ENCODE results near the gene ADGRG7. TPM values are rescaled to one million over a fixed set of nuclear protein-coding genes. Genes with fewer than 3 reads are reported as not detected.

ADGRG7 gene
- total RNA-seq, 1 donor from 2014 or later: not detected

- ATAC-seq (ENCODE audit: low read depth): no peak
- Mint-ChIP-seq H3K27me3 (peaks cover 50% of the 10 kb centered on the region), H3K9me3 (no peaks in the 10 kb centered on the region), H3K4me1 (no peaks in the 10 kb centered on the region), H3K4me3 (no peak overlapping the region), H3K27ac (no peak overlapping the region), H3K36me3 (ENCODE audit: low read depth) (no peaks in the 10 kb centered on the region)
- intact Hi-C loops (cut with micrococcal nuclease): no loop called here
- DNase-seq: no peak
- ChIA-PET CTCF (no interaction called here), POLR2A (no interaction called here)
- TF ChIP-seq CTCF (IDR thresholded peaks at IDR 0.05): no peak
These were observed 88.4 kb downstream of the ADGRG7 start for GRCh38 chr3:100697723-100698285.

GRCh38 chr3:100698736-100699135 lies 89.3 kb downstream of the ADGRG7 start:
- Mint-ChIP-seq H3K4me3 (no peak overlapping the region), H3K4me1 (no peaks in the 10 kb centered on the region), H3K27me3 (peaks cover 53% of the 10 kb centered on the region), H3K27ac (no peak overlapping the region), H3K9me3 (no peaks in the 10 kb centered on the region), H3K36me3 (ENCODE audit: low read depth) (no peaks in the 10 kb centered on the region)
- ChIA-PET CTCF (no interaction called here), POLR2A (no interaction called here)
- no peak for ATAC-seq (ENCODE audit: low read depth)
- no peak for TF ChIP-seq CTCF (IDR thresholded peaks at IDR 0.05)
- no peak for DNase-seq
- intact Hi-C loops (cut with micrococcal nuclease): no loop called here

- Mint-ChIP-seq H3K27me3 (peaks cover 49% of the 10 kb centered on the region), H3K9me3 (no peaks in the 10 kb centered on the region), H3K36me3 (ENCODE audit: low read depth) (no peaks in the 10 kb centered on the region), H3K4me3 (no peak overlapping the region), H3K27ac (no peak overlapping the region), H3K4me1 (no peaks in the 10 kb centered on the region)
- TF ChIP-seq CTCF (IDR thresholded peaks at IDR 0.05): no peak
- DNase-seq (no peak), ATAC-seq (ENCODE audit: low read depth) (no peak)
- ChIA-PET CTCF (no interaction called here), POLR2A (no interaction called here)
- intact Hi-C loops (cut with micrococcal nuclease): no loop called here
These were observed 91.3 kb downstream of the ADGRG7 start for GRCh38 chr3:100700708-100701107.

GRCh38 chr3:100702082-100702979 lies 92.9 kb downstream of the ADGRG7 start:
- ATAC-seq (ENCODE audit: low read depth) (no peak), DNase-seq (no peak)
- H3K9me3 Mint-ChIP-seq: no peaks in the 10 kb centered on the region
- intact Hi-C loops (cut with micrococcal nuclease): no loop called here
- H3K27me3 Mint-ChIP-seq: peaks cover 47% of the 10 kb centered on the region
- H3K4me1 Mint-ChIP-seq: no peaks in the 10 kb centered on the region
- no peak for TF ChIP-seq CTCF (IDR thresholded peaks at IDR 0.05)
- ChIA-PET POLR2A (no interaction called here), CTCF (no interaction called here)
- H3K27ac Mint-ChIP-seq: no peak overlapping the region
- no peaks in the 10 kb centered on the region for H3K36me3 Mint-ChIP-seq (ENCODE audit: low read depth)
- no peak overlapping the region for H3K4me3 Mint-ChIP-seq

GRCh38 chr3:100702980-100703345 lies 93.6 kb downstream of the ADGRG7 start:
- ATAC-seq (ENCODE audit: low read depth): no peak
- Mint-ChIP-seq H3K27ac (no peak overlapping the region), H3K9me3 (no peaks in the 10 kb centered on the region), H3K27me3 (peaks cover 41% of the 10 kb centered on the region), H3K4me3 (no peak overlapping the region), H3K36me3 (ENCODE audit: low read depth) (no peaks in the 10 kb centered on the region), H3K4me1 (no peaks in the 10 kb centered on the region)
- DNase-seq: no peak
- intact Hi-C loops (cut with micrococcal nuclease): no loop called here
- CTCF ChIA-PET: no interaction called here
- POLR2A ChIA-PET: no interaction called here
- TF ChIP-seq CTCF (IDR thresholded peaks at IDR 0.05): no peak

All from activated B cell treated with CpG ODN at 0.5 μM for 24 hours (primary cell).